Measurements from ENCODE around the gene MAD1L1. TPM values are rescaled to one million over a fixed set of nuclear protein-coding genes. Genes with fewer than 3 reads are reported as not detected.
"Not testable (repeated sequence)": the region's sequence is repeated elsewhere in the genome, so short reads cannot be mapped to it uniquely, and the experiment has no call there.

Gene MAD1L1
- total RNA-seq, 1 donor from 2014 or later: 59.6 TPM

- TF ChIP-seq, protein P1, sequence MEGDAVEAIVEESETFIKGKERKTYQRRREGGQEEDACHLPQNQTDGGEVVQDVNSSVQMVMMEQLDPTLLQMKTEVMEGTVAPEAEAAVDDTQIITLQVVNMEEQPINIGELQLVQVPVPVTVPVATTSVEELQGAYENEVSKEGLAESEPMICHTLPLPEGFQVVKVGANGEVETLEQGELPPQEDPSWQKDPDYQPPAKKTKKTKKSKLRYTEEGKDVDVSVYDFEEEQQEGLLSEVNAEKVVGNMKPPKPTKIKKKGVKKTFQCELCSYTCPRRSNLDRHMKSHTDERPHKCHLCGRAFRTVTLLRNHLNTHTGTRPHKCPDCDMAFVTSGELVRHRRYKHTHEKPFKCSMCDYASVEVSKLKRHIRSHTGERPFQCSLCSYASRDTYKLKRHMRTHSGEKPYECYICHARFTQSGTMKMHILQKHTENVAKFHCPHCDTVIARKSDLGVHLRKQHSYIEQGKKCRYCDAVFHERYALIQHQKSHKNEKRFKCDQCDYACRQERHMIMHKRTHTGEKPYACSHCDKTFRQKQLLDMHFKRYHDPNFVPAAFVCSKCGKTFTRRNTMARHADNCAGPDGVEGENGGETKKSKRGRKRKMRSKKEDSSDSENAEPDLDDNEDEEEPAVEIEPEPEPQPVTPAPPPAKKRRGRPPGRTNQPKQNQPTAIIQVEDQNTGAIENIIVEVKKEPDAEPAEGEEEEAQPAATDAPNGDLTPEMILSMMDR (IDR thresholded peaks at IDR 0.05): no peak
- H3K36me3 ChIP-seq: no peaks in the 10 kb centered on the region
- H3K9me3 ChIP-seq: no peaks in the 10 kb centered on the region
- no peaks in the 10 kb centered on the region for H3K27me3 ChIP-seq
- intact Hi-C loops (cut with DNase I): no loop called here
- H3K27ac ChIP-seq: no peak overlapping the region
- no peak overlapping the region for H3K4me3 ChIP-seq
- no peak for DNase-seq (ENCODE audit: low spot score in 2 of 2)
- no peaks in the 10 kb centered on the region for H3K4me1 ChIP-seq
These were observed 235.1 kb downstream of the MAD1L1 start for GRCh38 chr7:1997537-1998076.

- Histone ChIP-seq H3K4me1 (no peaks in the 10 kb centered on the region), H3K9me3 (no peaks in the 10 kb centered on the region), H3K27me3 (no peaks in the 10 kb centered on the region), H3K36me3 (no peaks in the 10 kb centered on the region), H3K4me3 (no peak overlapping the region), H3K27ac (no peak overlapping the region)
- intact Hi-C loops (cut with DNase I): no loop called here
- TF ChIP-seq, protein P1 (IDR thresholded peaks at IDR 0.05): no peak
- no peak for DNase-seq (ENCODE audit: low spot score in 2 of 2)
These were observed 235.9 kb downstream of the MAD1L1 start for GRCh38 chr7:1996816-1997215.

DNA sequence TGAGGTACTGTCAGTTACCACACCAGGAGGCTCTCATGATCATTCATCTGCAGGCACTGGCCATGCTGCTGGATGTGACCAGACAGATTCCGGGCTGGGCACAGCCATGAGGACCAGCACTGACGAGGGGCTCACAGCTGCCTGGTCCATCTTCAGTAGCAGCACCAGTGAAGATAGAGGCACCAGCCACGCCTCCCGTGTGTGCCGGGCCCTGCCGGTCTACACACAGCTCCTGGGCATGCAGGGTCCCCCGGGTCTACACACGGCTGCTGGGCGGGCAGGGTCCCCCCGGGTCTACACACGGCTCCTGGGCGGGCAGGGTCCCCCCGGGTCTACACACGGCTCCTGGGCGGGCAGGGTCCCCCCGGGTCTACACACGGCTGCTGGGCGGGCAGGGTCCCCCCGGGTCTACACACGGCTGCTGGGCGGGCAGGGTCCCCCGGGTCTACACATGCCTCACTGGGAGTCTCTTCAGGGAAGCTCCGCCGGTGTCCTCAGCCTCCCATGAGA, 236.8 kb downstream of the MAD1L1 start:
- intact Hi-C loops (cut with DNase I); H3K9me3 ChIP-seq; H3K27ac ChIP-seq: not testable (repeated sequence)

DNA sequence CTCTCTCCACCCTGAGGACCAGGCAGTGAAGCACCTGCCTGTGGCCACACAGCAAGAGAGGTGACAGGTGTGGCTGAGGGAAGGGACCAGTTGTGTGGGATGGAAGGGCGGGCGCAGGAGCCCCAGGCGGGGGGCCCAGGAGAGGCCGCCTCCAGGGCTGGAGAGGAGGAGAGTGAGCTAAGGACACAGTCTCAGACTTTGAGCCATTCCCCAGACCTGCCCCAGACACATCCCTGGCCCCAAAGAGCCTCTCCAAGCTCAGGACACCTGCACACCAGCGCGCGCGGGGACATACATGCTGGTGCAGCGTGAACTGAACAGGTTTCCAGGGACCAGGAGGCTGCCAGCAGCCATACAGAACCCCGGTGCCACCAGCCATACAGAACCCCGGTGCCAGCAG, 237.3 kb downstream of the MAD1L1 start:
- Histone ChIP-seq H3K9me3 (no peaks in the 10 kb centered on the region), H3K4me3 (no peak overlapping the region), H3K27ac (no peak overlapping the region), H3K36me3 (no peaks in the 10 kb centered on the region), H3K27me3 (no peaks in the 10 kb centered on the region), H3K4me1 (no peaks in the 10 kb centered on the region)
- TF ChIP-seq, protein P1 (IDR thresholded peaks at IDR 0.05): no peak
- intact Hi-C loops (cut with DNase I): no loop called here
- DNase-seq (ENCODE audit: low spot score in 2 of 2): no peak

More for the DNA sequence above, 236.8 kb downstream of the MAD1L1 start:
- not testable (repeated sequence) for H3K4me3 ChIP-seq; H3K27me3 ChIP-seq; H3K36me3 ChIP-seq; DNase-seq (ENCODE audit: low spot score in 2 of 2); H3K4me1 ChIP-seq

- Histone ChIP-seq H3K36me3 (no peaks in the 10 kb centered on the region), H3K9me3 (no peaks in the 10 kb centered on the region), H3K4me3 (no peak overlapping the region), H3K27ac (no peak overlapping the region), H3K27me3 (no peaks in the 10 kb centered on the region), H3K4me1 (no peaks in the 10 kb centered on the region)
- intact Hi-C loops (cut with DNase I): no loop called here
- no peak for DNase-seq (ENCODE audit: low spot score in 2 of 2)
- TF ChIP-seq, protein P1 (IDR thresholded peaks at IDR 0.05): no peak
These were observed 237.8 kb downstream of the MAD1L1 start for GRCh38 chr7:1994931-1995330.

GRCh38 chr7:1993776-1994740, 238.7 kb downstream of the MAD1L1 start:
- H3K4me3 ChIP-seq: no peak overlapping the region
- intact Hi-C loops (cut with DNase I): no loop called here

More at GRCh38 chr7:1993776-1994740, 238.7 kb downstream of the MAD1L1 start:
- no peaks in the 10 kb centered on the region for H3K4me1 ChIP-seq
- no peak for DNase-seq (ENCODE audit: low spot score in 2 of 2)
- no peaks in the 10 kb centered on the region for H3K36me3 ChIP-seq
- H3K9me3 ChIP-seq: no peaks in the 10 kb centered on the region
- no peak overlapping the region for H3K27ac ChIP-seq
- H3K27me3 ChIP-seq: no peaks in the 10 kb centered on the region
- TF ChIP-seq, protein P1 (IDR thresholded peaks at IDR 0.05): no peak

All from ascending aorta (tissue), 2 donors.